ENCODE measurements around the gene THRB.

The THRB gene

DNA sequence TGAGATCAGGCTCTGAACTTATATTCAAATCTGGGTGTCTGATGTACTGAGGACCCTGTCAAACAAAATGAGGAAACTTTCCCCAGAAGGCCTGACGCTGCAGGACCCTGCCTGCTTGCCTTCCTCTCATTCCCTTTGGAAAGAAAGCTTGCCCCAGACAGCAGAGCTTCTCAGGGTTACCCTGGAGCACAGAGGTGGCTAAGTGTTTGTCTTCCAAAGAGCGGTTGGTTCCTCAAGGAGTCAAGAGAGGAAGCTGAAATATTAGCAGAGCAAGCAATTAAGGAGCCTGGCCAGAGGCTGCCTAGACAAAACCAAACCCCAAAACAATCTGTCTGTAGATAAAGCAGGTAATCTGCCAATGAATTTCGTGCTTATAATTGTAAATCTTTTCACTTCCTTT, 374.2 kb downstream of the THRB start:
- Histone ChIP-seq H3K9me2 (replicated peaks; ENCODE audit: low read depth, low read length) (no peaks in the 10 kb centered on the region), H3K4me2 (ENCODE audit: low read depth, low read length, poor library complexity, severe bottlenecking) (no peak overlapping the region)

DNA sequence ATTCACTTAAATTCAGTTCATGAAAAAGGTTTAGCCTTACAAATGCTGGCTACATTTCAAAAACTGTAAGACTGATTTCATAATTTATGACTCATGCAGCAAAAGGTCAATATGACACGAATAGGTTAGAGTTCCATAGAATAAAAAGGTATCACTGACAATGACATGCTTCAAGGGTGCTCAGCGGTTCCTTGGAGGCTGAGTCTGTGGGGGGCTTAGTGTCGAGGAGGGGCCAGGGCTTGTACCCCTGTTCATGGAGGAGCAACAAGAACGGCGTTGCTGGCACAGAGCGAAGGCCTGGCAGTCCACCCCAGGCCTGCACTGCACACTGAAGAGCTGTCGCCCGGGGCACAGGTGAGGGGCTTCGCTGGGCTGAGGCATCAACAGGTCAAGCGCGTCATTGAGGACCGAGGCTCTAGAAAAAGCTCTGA, 375.3 kb downstream of the THRB start:
- no peaks in the 10 kb centered on the region for H4K20me1 ChIP-seq (ENCODE audit: insufficient read depth, low read length, poor library complexity, severe bottlenecking)
- H3K4me2 ChIP-seq (ENCODE audit: low read depth, low read length, poor library complexity, severe bottlenecking) = no peak overlapping the region
- H3K4me3 ChIP-seq (ENCODE audit: low read length, poor library complexity, severe bottlenecking) = no peak overlapping the region
- H2AFZ ChIP-seq (ENCODE audit: low read length) = no peak overlapping the region
- no peaks in the 10 kb centered on the region for H3K27me3 ChIP-seq (ENCODE audit: insufficient read depth, low read length, poor library complexity, severe bottlenecking)
- H3K4me1 ChIP-seq (ENCODE audit: insufficient read depth, low read length, poor library complexity, severe bottlenecking) = no peaks in the 10 kb centered on the region
- H3K9ac ChIP-seq (ENCODE audit: low read depth, low read length, poor library complexity, severe bottlenecking) = no peak overlapping the region
- H3K79me2 ChIP-seq (ENCODE audit: insufficient read depth, low read length) = no peaks in the 10 kb centered on the region
- H3K36me3 ChIP-seq (ENCODE audit: insufficient read depth, low read length) = no peaks in the 10 kb centered on the region
- H3K9me3 ChIP-seq (ENCODE audit: insufficient read depth, low read depth, low read length) = no peaks in the 10 kb centered on the region
- no peak for TF ChIP-seq EZH2phosphoT487 (IDR thresholded peaks at IDR 0.05; ENCODE audit: borderline replicate concordance)
- TF ChIP-seq, protein P1, sequence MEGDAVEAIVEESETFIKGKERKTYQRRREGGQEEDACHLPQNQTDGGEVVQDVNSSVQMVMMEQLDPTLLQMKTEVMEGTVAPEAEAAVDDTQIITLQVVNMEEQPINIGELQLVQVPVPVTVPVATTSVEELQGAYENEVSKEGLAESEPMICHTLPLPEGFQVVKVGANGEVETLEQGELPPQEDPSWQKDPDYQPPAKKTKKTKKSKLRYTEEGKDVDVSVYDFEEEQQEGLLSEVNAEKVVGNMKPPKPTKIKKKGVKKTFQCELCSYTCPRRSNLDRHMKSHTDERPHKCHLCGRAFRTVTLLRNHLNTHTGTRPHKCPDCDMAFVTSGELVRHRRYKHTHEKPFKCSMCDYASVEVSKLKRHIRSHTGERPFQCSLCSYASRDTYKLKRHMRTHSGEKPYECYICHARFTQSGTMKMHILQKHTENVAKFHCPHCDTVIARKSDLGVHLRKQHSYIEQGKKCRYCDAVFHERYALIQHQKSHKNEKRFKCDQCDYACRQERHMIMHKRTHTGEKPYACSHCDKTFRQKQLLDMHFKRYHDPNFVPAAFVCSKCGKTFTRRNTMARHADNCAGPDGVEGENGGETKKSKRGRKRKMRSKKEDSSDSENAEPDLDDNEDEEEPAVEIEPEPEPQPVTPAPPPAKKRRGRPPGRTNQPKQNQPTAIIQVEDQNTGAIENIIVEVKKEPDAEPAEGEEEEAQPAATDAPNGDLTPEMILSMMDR (conservative IDR thresholded peaks at IDR 0.05; ENCODE audit: low read length) = no peak
- H3K9me2 ChIP-seq (replicated peaks; ENCODE audit: low read depth, low read length) = no peaks in the 10 kb centered on the region
- no peaks in the 10 kb centered on the region for H3F3A ChIP-seq (ENCODE audit: low read depth)

More for the DNA sequence above, 374.2 kb downstream of the THRB start:
- Histone ChIP-seq H3K27me3 (ENCODE audit: insufficient read depth, low read length, poor library complexity, severe bottlenecking) (no peaks in the 10 kb centered on the region), H3K9ac (ENCODE audit: low read depth, low read length, poor library complexity, severe bottlenecking) (no peak overlapping the region), H3K4me1 (ENCODE audit: insufficient read depth, low read length, poor library complexity, severe bottlenecking) (no peaks in the 10 kb centered on the region), H3F3A (ENCODE audit: low read depth) (no peaks in the 10 kb centered on the region), H4K20me1 (ENCODE audit: insufficient read depth, low read length, poor library complexity, severe bottlenecking) (no peaks in the 10 kb centered on the region), H3K4me3 (ENCODE audit: low read length, poor library complexity, severe bottlenecking) (no peak overlapping the region), H3K79me2 (ENCODE audit: insufficient read depth, low read length) (no peaks in the 10 kb centered on the region), H2AFZ (ENCODE audit: low read length) (no peak overlapping the region), H3K36me3 (ENCODE audit: insufficient read depth, low read length) (no peaks in the 10 kb centered on the region), H3K9me3 (ENCODE audit: insufficient read depth, low read depth, low read length) (no peaks in the 10 kb centered on the region)
- no peak for TF ChIP-seq EZH2phosphoT487 (IDR thresholded peaks at IDR 0.05; ENCODE audit: borderline replicate concordance)
- TF ChIP-seq, protein P1 (conservative IDR thresholded peaks at IDR 0.05; ENCODE audit: low read length) = no peak

DNA sequence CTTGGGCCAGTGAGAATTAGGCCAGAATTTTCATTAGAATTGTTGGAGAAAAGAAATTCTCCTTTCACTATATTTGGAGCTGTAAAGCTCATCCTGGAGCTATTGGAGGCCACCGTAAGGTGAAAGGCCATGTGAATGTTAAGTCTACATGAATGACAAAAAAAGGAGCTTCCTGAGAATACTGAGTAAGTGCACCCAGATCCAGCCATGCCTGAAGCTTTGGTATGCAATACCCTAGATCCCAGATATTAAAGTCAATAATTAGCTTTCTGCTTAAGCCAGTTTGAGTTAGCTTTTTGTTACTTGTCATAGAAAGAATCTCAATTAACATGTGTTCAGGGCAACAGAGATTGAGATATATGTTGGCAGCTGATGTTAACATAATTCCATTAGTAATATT, 377.1 kb downstream of the THRB start:
- H3K9me3 ChIP-seq (ENCODE audit: insufficient read depth, low read depth, low read length) = no peaks in the 10 kb centered on the region
- no peaks in the 10 kb centered on the region for H3K36me3 ChIP-seq (ENCODE audit: insufficient read depth, low read length)
- H3K9me2 ChIP-seq (replicated peaks; ENCODE audit: low read depth, low read length) = no peaks in the 10 kb centered on the region
- no peaks in the 10 kb centered on the region for H3K27me3 ChIP-seq (ENCODE audit: insufficient read depth, low read length, poor library complexity, severe bottlenecking)
- H3K9ac ChIP-seq (ENCODE audit: low read depth, low read length, poor library complexity, severe bottlenecking) = no peak overlapping the region
- no peaks in the 10 kb centered on the region for H3K4me1 ChIP-seq (ENCODE audit: insufficient read depth, low read length, poor library complexity, severe bottlenecking)
- no peaks in the 10 kb centered on the region for H4K20me1 ChIP-seq (ENCODE audit: insufficient read depth, low read length, poor library complexity, severe bottlenecking)
- H3F3A ChIP-seq (ENCODE audit: low read depth) = no peaks in the 10 kb centered on the region
- H3K79me2 ChIP-seq (ENCODE audit: insufficient read depth, low read length) = no peaks in the 10 kb centered on the region
- H3K4me2 ChIP-seq (ENCODE audit: low read depth, low read length, poor library complexity, severe bottlenecking) = no peak overlapping the region
- TF ChIP-seq EZH2phosphoT487 (IDR thresholded peaks at IDR 0.05; ENCODE audit: borderline replicate concordance) = no peak
- TF ChIP-seq, protein P1 (conservative IDR thresholded peaks at IDR 0.05; ENCODE audit: low read length) = no peak
- no peak overlapping the region for H2AFZ ChIP-seq (ENCODE audit: low read length)
- no peak overlapping the region for H3K4me3 ChIP-seq (ENCODE audit: low read length, poor library complexity, severe bottlenecking)

Data from Loucy (cell line).